Suprapubic skin (tissue), 4 donors: ENCODE measurements around the gene RING1. TPM values are rescaled to one million over a fixed set of nuclear protein-coding genes. Genes with fewer than 3 reads are reported as not detected.

ENCODE experiments used
- DNase-seq, 2 donors: peaks; one replicate each; pipeline ENCODE4 v3.0.0-alpha.2; 2019; ENCODE audit warnings: low spot score in 2 of 2
- H3K27ac ChIP-seq: fragments of 200-600 bp; sonication (generic); one replicate; pipeline ENCODE4 v1.5.1; 2019
- H3K27me3 ChIP-seq: fragments of 200-600 bp; sonication (generic); one replicate; pipeline ENCODE4 v1.5.1; 2019
- H3K36me3 ChIP-seq: fragments of 200-600 bp; sonication (generic); one replicate; pipeline ENCODE4 v1.5.1; 2019
- H3K4me1 ChIP-seq: fragments of 200-600 bp; sonication (generic); one replicate; pipeline ENCODE4 v1.5.1; 2019
- H3K4me3 ChIP-seq: fragments of 200-600 bp; sonication (generic); one replicate; pipeline ENCODE4 v1.5.1; 2019; ENCODE audit warnings: mild to moderate bottlenecking
- H3K9me3 ChIP-seq: fragments of 200-600 bp; sonication (generic); one replicate; pipeline ENCODE4 v1.5.1; 2019
- EP300 ChIP-seq: sonication (generic); formaldehyde crosslinking; IDR thresholded peaks from one replicate; pipeline ENCODE4 v1.6.1; 2017; ENCODE audit warnings: antibody characterized with exemption
- POLR2A ChIP-seq, 2 donors: fragments of 450-650 bp; IDR thresholded peaks; one replicate each; pipeline ENCODE4 v1.6.1; 2017; ENCODE audit warnings: antibody characterized with exemption in 2 of 2, mild to moderate bottlenecking in 2 of 2, moderate library complexity in 2 of 2
- POLR2AphosphoS5 ChIP-seq, 3 donors: sonication (generic); formaldehyde crosslinking; IDR thresholded peaks; one replicate each; pipeline ENCODE4 v1.6.1; 2017; ENCODE audit warnings: antibody characterized with exemption in 3 of 3
- WGBS: methylation state at CpG from one replicate; pipeline ENCODE4 v1.1.5; 2018; 5-methylcytosine and 5-hydroxymethylcytosine counted together
- total RNA-seq, 4 donors: library from RNA; depleted of rRNA; stranded (reverse); fragments of >200 nt; gene quantifications; one replicate each; pipeline ENCODE4 v1.1.0, GENCODE V29; 2016
- TF ChIP-seq, protein P1 (sequence below), 2 donors: fragments of 200-600 bp in 1 of 2; fragments of 450-650 bp in 1 of 2; sonication (generic) in 1 of 2; IDR thresholded peaks; one replicate each; pipeline ENCODE4 v1.5.1; 2016 to 2019; ENCODE audit warnings: antibody characterized with exemption in 2 of 2, mild to moderate bottlenecking in 1 of 2, moderate library complexity in 1 of 2

Gene RING1
- total RNA-seq, 4 donors from 2014 or later = 11.5 to 18.1 (median 14.9) TPM

DNA sequence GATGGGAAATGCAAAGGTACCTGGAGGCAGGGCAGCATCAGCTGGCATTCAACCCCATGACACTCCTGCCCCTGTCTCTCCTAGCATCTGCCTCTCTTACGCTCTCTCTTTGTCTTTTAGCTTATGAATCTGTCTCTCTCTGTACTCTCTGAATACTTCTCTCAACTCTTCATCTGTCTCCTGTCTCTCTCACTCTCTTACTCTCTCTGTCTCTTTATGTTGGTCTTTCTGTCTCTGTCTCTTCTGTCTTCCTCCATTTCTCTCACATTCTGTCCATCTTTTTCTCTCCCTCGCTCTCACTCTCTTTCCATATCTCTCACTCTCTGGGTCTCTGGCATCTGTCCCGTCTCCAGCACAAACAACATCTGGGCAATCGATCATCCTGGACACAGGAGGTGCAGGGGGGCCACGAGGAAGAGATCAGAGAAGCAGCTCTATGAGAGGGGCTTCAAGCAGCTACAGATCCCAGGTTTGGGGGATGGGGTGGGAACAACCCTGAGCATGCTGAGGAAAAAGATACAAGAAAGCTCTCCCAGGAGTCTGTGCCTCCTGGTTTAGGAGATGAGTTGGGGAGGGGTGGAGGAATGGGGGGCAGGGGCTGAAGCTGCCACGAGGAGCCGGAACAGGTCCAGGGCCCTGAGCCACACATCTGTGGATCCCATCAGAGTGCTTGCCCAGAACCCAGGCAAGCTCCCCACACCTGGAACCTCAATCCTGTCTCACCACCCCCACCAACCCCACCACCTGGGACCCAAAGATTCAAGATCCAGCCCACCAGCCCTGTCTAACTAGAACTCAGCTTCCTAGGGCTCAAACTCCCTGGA is 18.5 kb upstream of the RING1 start:
- H3K36me3 ChIP-seq = peaks cover 9% of the 10 kb centered on the region
- 69% methylated on average over 7 of the region's 7 CpGs for WGBS
- TF ChIP-seq POLR2AphosphoS5 (IDR thresholded peaks at IDR 0.05) (no peak), POLR2A (IDR thresholded peaks at IDR 0.05) (no peak), EP300 (no peak)
- TF ChIP-seq, protein P1, sequence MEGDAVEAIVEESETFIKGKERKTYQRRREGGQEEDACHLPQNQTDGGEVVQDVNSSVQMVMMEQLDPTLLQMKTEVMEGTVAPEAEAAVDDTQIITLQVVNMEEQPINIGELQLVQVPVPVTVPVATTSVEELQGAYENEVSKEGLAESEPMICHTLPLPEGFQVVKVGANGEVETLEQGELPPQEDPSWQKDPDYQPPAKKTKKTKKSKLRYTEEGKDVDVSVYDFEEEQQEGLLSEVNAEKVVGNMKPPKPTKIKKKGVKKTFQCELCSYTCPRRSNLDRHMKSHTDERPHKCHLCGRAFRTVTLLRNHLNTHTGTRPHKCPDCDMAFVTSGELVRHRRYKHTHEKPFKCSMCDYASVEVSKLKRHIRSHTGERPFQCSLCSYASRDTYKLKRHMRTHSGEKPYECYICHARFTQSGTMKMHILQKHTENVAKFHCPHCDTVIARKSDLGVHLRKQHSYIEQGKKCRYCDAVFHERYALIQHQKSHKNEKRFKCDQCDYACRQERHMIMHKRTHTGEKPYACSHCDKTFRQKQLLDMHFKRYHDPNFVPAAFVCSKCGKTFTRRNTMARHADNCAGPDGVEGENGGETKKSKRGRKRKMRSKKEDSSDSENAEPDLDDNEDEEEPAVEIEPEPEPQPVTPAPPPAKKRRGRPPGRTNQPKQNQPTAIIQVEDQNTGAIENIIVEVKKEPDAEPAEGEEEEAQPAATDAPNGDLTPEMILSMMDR (IDR thresholded peaks at IDR 0.05) = no peak
- no peak for DNase-seq
- no peak overlapping the region for H3K27ac ChIP-seq
- H3K4me3 ChIP-seq = no peak overlapping the region
- H3K4me1 ChIP-seq = peaks cover 17% of the 10 kb centered on the region
- no peaks in the 10 kb centered on the region for H3K9me3 ChIP-seq
- H3K27me3 ChIP-seq = peaks cover 19% of the 10 kb centered on the region

DNA sequence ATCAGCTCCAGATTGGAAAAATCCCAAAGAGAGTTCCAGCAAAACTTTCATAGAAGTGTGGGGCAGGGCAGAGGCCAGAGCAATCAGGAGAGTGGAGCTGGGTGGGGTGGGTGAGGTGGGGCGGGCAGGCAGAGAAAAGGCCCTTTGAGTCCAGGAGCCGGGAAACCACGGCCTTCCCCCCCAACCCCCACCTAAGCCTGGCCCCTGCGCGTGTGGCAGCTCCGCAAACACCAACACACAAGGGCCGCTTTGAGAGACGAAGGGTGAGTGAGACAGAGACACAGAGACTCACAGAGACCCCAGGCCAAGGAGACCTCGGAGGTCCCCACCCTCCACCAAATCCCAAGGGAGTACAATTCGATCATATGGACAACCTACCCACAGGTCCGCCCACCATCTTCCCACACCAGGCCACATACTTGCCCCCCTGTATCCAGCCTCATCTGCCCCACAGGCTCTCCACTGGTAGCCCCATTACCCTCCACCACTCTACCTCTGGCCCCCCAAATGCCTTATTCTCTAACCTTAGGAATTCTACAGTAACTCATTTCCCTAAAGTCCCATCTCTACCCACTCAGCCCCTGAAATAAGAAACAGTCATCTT is 17.7 kb upstream of the RING1 start:
- 74% methylated on average over 11 of the region's 11 CpGs for WGBS
- DNase-seq = no peak
- H3K4me1 ChIP-seq = peaks cover 17% of the 10 kb centered on the region
- H3K36me3 ChIP-seq = peaks cover 16% of the 10 kb centered on the region
- TF ChIP-seq EP300 (no peak), POLR2AphosphoS5 (IDR thresholded peaks at IDR 0.05) (no peak), POLR2A (IDR thresholded peaks at IDR 0.05) (no peak)
- TF ChIP-seq, protein P1 (IDR thresholded peaks at IDR 0.05) = no peak
- no peak overlapping the region for H3K27ac ChIP-seq
- H3K27me3 ChIP-seq = peaks cover 14% of the 10 kb centered on the region
- no peaks in the 10 kb centered on the region for H3K9me3 ChIP-seq
- H3K4me3 ChIP-seq = no peak overlapping the region

DNA sequence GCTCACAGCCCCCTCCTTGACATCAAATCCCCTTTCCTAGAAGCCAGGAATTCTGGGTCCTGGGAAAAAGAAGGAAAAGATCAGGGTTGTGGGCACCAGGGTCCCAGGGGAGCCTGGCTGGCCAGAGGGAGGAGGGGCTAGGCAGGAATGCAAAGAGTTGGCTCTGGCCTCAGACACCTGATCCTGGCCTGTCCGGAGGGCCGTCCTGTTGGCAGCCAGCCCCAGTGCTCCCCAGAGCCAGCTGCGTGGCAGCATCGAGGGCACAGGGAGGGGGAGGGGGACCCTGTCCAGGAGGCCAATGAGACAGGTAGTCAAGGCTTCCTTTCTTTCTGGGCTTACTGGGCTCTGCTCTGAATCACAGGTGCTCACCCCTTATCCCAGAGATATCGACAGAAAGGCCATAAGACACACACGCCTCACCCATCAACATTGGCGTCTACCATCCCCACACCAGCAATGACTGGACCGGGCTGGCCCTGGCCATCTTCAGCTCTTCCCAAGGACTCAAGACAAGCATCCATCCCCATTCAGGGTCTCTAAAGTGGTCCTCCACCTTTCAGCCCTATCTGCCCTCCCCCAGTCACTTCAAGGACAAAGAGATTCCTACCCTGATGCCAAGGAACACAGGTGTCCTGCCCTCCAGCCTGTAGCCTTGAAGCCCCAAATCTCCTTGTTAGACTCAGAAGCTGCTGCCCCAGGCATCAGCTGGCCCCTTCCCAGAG is 16.8 kb upstream of the RING1 start:
- no peak overlapping the region for H3K4me3 ChIP-seq
- H3K9me3 ChIP-seq = no peaks in the 10 kb centered on the region
- H3K36me3 ChIP-seq = peaks cover 26% of the 10 kb centered on the region
- TF ChIP-seq POLR2A (IDR thresholded peaks at IDR 0.05) (no peak), EP300 (no peak), POLR2AphosphoS5 (IDR thresholded peaks at IDR 0.05) (no peak)
- TF ChIP-seq, protein P1 (IDR thresholded peaks at IDR 0.05) = no peak
- H3K4me1 ChIP-seq = peaks cover 17% of the 10 kb centered on the region
- WGBS = 56% methylated on average over 8 of the region's 8 CpGs
- DNase-seq = no peak
- H3K27me3 ChIP-seq = peaks cover 13% of the 10 kb centered on the region
- H3K27ac ChIP-seq = no peak overlapping the region

DNA sequence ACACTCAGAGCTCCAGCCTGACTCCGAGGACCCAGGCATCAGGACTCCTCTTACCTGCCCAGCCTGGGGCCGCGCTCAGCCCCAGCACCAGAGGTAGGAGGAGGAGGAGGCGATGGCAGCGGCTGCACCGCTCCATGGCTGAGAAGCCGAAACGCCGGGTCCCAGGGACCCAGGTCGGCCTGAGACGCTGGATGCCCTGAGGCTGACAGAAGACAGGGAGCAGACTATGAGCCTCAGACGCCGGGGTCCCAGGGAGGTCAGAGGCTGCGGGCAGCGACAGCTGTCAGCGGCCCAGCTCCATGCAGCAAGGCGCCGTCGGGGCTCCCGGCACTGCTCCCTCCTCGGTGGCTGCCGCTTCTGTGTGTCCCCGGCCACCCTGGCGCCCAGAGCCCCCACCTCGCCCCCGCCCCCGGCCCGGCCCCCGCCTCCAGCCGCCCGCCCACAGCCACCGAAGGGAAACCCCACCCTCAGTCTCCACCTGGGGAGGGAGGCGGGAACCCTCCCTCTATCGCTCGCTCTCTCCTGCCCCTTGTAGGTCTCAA is 16.1 kb upstream of the RING1 start, which contains the start of gene COL11A2:
Gene COL11A2 (minus strand): TSS at position 363 of the 542 bp plus-strand sequence. CDS start 227 bp downstream, at position 136.
- no peak for DNase-seq
- peaks cover 27% of the 10 kb centered on the region for H3K36me3 ChIP-seq
- peaks cover 18% of the 10 kb centered on the region for H3K4me1 ChIP-seq
- H3K27ac ChIP-seq = peak within 1 kb of the TSS; percentile 15
- H3K9me3 ChIP-seq = no peaks in the 10 kb centered on the region
- WGBS = 8% methylated on average over 12 of the region's 35 CpGs
- TF ChIP-seq, protein P1 (IDR thresholded peaks at IDR 0.05) = no peak
- TF ChIP-seq POLR2AphosphoS5 (IDR thresholded peaks at IDR 0.05) (no peak), EP300 (no peak), POLR2A (IDR thresholded peaks at IDR 0.05) (no peak)
- peak within 1 kb of the TSS; percentile 50 for H3K4me3 ChIP-seq
- peaks cover 13% of the 10 kb centered on the region for H3K27me3 ChIP-seq
